ENCODE data around the gene KBTBD4.
A peak's percentile ranks its signal among the peaks of the same experiment; 100 is the strongest.
"Not testable (repeated sequence)": the region's sequence is repeated elsewhere in the genome, so short reads cannot be mapped to it uniquely, and the experiment has no call there.

The KBTBD4 gene

DNA sequence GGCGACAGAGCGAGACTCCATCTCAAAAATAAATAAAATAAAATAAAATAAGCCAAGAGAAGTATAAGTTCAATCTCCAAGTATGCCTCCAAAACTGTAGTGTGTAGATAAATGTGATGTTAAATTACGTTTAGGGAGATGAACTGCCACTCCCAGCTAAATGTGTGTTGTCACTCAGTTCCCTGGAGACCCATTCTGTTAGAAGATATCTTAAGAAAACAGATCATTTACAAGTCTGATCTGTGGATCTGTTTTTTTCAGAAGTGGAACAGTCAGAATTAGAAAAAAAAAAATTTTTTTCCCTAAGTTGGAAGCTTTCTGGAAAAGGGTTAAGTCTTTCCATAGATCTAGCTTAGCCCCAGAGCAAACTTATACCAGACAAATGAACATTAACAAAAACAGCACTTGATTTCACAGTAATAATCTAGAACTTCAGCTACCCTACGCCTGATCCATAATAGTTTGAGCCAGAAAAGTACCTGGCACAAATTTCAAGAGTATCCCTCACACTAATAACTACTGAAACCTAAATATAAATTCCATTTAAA lies 44.0 kb downstream of the KBTBD4 start:
- Histone ChIP-seq H3K36me3 (replicated peaks) (peaks cover 3% of the 10 kb centered on the region), H3K27me3 (replicated peaks) (no peaks in the 10 kb centered on the region), H3K27ac (no peak overlapping the region), H3K4me3 (ENCODE audit: low read depth, low read length) (no peak overlapping the region)
- TF ChIP-seq, protein P1, sequence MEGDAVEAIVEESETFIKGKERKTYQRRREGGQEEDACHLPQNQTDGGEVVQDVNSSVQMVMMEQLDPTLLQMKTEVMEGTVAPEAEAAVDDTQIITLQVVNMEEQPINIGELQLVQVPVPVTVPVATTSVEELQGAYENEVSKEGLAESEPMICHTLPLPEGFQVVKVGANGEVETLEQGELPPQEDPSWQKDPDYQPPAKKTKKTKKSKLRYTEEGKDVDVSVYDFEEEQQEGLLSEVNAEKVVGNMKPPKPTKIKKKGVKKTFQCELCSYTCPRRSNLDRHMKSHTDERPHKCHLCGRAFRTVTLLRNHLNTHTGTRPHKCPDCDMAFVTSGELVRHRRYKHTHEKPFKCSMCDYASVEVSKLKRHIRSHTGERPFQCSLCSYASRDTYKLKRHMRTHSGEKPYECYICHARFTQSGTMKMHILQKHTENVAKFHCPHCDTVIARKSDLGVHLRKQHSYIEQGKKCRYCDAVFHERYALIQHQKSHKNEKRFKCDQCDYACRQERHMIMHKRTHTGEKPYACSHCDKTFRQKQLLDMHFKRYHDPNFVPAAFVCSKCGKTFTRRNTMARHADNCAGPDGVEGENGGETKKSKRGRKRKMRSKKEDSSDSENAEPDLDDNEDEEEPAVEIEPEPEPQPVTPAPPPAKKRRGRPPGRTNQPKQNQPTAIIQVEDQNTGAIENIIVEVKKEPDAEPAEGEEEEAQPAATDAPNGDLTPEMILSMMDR (IDR thresholded peaks at IDR 0.05; ENCODE audit: low read depth, low read length, missing control alignments), result no peak
- in situ Hi-C loops (cut with HindIII; ENCODE audit: low pct_ligation_motif_present, low sequenced_read_pairs), result no loop called here
- no peak for DNase-seq

DNA sequence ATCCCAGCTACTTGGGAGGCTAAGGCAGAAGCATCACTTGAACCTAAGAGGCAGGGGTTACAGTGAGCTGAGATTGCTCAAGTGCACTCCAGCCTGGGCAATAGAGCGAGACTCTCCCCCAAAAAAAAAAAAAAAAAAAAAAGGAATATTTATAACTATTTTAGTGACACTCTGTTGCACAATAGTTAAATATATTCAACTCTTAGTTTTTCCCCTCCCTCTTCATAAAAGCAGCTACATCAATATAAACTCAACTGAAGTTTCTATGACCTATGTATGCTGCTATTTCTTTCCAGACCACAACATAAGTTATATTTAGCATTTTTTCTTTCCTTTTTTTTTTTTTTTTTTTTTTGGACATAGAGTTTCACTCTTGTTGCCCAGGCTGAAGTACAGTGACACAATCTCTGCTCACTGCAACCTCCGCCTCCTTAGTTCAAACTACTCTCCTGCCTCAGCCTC lies 45.0 kb downstream of the KBTBD4 start:
- no peak for DNase-seq
- Histone ChIP-seq H3K27ac (peak overlapping the region; percentile 43), H3K27me3 (replicated peaks) (no peaks in the 10 kb centered on the region), H3K36me3 (replicated peaks) (peaks cover 3% of the 10 kb centered on the region), H3K4me3 (ENCODE audit: low read depth, low read length) (no peak overlapping the region)
- in situ Hi-C loops (cut with HindIII; ENCODE audit: low pct_ligation_motif_present, low sequenced_read_pairs), result no loop called here
- TF ChIP-seq, protein P1 (IDR thresholded peaks at IDR 0.05; ENCODE audit: low read depth, low read length, missing control alignments), result no peak

DNA sequence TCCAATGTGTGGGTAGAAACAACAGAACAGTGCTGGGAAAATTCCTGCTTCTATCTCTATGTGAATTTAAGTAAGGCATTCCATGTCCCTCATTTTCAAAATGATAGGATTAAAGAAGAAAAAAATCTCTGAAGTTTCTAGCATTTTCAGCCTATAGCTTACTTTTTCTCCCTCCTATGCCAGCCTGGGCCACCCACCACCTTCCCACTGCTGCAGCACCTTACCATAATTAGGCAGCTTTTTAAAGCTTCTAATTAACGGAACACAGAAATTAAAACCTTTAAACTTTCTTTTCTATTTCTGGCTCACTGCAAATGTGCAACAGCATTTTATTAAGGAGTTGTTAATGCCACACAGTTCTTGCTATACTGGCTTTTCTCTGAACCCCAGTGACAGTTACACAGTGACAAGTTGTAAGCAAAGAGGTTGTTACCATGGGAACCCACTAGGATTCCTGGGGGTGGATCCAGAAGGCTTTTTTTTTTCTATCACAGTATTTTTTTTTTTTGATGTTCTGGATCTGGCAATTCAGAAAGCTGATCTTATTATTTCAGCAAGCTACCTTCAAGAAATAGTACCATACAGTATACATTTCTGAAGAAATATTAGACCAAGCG lies 46.1 kb downstream of the KBTBD4 start:
- in situ Hi-C loops (cut with HindIII; ENCODE audit: low pct_ligation_motif_present, low sequenced_read_pairs), result no loop called here
- Histone ChIP-seq H3K27me3 (replicated peaks) (no peaks in the 10 kb centered on the region), H3K27ac (peak overlapping the region; percentile 27), H3K36me3 (replicated peaks) (peaks cover 3% of the 10 kb centered on the region), H3K4me3 (ENCODE audit: low read depth, low read length) (no peak overlapping the region)
- DNase-seq, result no peak
- TF ChIP-seq, protein P1 (IDR thresholded peaks at IDR 0.05; ENCODE audit: low read depth, low read length, missing control alignments), result no peak

DNA sequence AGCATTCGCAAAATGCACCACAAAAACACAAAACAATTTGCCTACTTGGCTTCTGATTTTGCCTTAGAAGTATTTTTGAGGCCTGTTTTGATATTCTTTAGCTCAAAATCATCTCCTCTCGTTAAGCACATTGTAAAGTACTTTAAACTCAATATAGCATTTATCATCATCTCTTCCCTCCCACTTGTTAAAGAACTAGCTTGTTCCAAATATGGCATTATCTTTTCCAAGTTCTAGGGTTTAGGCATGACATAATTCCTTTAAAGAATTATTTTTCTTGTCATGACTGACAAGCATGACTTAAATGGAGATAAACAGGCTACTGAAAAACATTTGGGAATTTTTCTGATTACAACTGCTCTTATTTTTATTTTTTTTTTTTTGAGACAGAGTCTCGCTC lies 47.1 kb downstream of the KBTBD4 start:
- no peak overlapping the region for H3K27ac ChIP-seq
- H3K36me3 ChIP-seq (replicated peaks), result peaks cover 3% of the 10 kb centered on the region
- TF ChIP-seq, protein P1 (IDR thresholded peaks at IDR 0.05; ENCODE audit: low read depth, low read length, missing control alignments), result no peak
- H3K27me3 ChIP-seq (replicated peaks), result no peaks in the 10 kb centered on the region
- no peak for DNase-seq
- in situ Hi-C loops (cut with HindIII; ENCODE audit: low pct_ligation_motif_present, low sequenced_read_pairs), result no loop called here
- H3K4me3 ChIP-seq (ENCODE audit: low read depth, low read length), result no peak overlapping the region

DNA sequence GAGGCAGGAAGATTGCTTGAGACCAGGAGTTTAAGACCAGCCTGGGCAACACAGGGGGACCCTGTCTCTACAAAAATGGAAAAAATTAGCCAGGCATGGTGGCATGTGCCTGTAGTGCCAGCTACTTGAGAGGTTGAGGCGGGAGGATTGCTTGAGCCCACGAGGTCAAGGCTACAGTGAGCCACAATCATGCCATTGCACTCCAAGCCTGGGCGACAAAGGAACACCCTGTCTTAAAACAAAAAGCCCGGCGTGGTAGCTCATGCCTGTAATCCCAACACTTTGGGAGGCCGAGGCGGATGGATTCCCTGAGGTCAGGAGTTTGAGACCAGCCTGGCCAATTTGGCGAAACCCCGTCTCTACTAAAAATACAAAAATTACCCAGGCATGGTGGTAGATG lies 48.0 kb downstream of the KBTBD4 start:
- in situ Hi-C loops (cut with HindIII; ENCODE audit: low pct_ligation_motif_present, low sequenced_read_pairs); H3K27ac ChIP-seq; H3K27me3 ChIP-seq (replicated peaks); H3K36me3 ChIP-seq (replicated peaks); H3K4me3 ChIP-seq (ENCODE audit: low read depth, low read length); DNase-seq: not testable (repeated sequence)

DNA sequence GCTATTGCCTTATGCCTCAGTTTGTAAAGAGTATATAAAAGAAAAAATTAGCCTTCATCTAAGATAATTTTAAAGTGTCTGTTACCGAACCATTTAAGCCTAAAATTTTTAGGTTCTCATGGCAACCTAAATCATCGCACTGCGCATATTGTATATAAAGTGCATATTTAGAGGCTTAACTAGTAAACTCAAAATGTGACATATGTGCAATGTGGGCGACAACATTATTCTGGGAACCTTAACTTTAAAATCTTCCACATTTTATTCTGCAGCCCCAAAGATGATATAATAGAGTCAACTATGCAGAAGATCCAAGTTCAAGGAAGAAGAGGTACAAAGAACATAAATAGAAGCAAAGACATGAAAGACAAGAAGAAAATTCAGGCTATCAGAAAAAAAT lies 48.8 kb downstream of the KBTBD4 start:
- Histone ChIP-seq H3K36me3 (replicated peaks) (peaks cover 3% of the 10 kb centered on the region), H3K27ac (no peak overlapping the region), H3K4me3 (ENCODE audit: low read depth, low read length) (no peak overlapping the region), H3K27me3 (replicated peaks) (no peaks in the 10 kb centered on the region)
- DNase-seq, result no peak
- in situ Hi-C loops (cut with HindIII; ENCODE audit: low pct_ligation_motif_present, low sequenced_read_pairs), result no loop called here
- TF ChIP-seq, protein P1 (IDR thresholded peaks at IDR 0.05; ENCODE audit: low read depth, low read length, missing control alignments), result no peak

All from brain microvascular endothelial cell (primary cell).